K562 (cell line): ENCODE measurements around the gene ACER3. TPM values are rescaled to one million over a fixed set of nuclear protein-coding genes. Genes with fewer than 3 reads are reported as not detected.
A peak's percentile ranks its signal among the peaks of the same experiment; 100 is the strongest.

Experiments
- ATAC-seq: fragments of 200-7000 bp; cut with Tn5 transposase; 3 replicates; pipeline ENCODE4 v1.9.1; 2020; ENCODE audit warnings: moderate library complexity
- BruUV-seq: library from RNA; stranded (reverse); fragments of 400-500 nt; replicated peaks from 2 replicates; lab custom pipeline; 2021; lab: Mats Ljungman, UMichigan
- CTCF ChIA-PET: fragments of 300-600 bp; formaldehyde crosslinking; extraction: SDS; loops from one replicate; lab custom pipeline; 2021; ENCODE audit warnings: low intra/inter-chr PET ratio; lab: Yijun Ruan, JAX
- POLR2A ChIA-PET: fragments of 300-600, 350-650 bp; sonication (Branson Sonifier 250); formaldehyde crosslinking; extraction: SDS; loops from one replicate; lab custom pipeline; 2021; ENCODE audit warnings: antibody characterized with exemption, inconsistent platforms; lab: Yijun Ruan, JAX
- DNase-seq, 4 experiments: peaks; one replicate each; pipeline versions ENCODE4 v3.0.0 to v3.0.0-alpha.2; 2011 to 2018; ENCODE audit warnings: low spot score in 3 of 4, mixed read lengths in 3 of 4; ENCODE audit errors: extremely low read depth in 1 of 4
- FAIRE-seq: peaks from 2 replicates; lab custom pipeline; 2011; peaks lifted over from hg19 to GRCh38; lab: Jason Lieb, UNC
- H2AFZ ChIP-seq: 2 replicates; pipeline ENCODE4 v1.6.0; 2011; ENCODE audit warnings: low read depth, low read length, control low read depth, inconsistent platforms
- H3K27ac ChIP-seq: fragments of 200-600 bp; 3 replicates; pipeline ENCODE4 v1.8.0; 2011; ENCODE audit warnings: low read depth, mild to moderate bottlenecking, control low read depth, inconsistent platforms, low read length, moderate library complexity, mixed read lengths; ENCODE audit errors: extremely low read depth
- H3K27me3 ChIP-seq, 2 experiments: fragments of 300-600 bp in 1 of 2; 2 replicates in 1 of 2; 3 replicates in 1 of 2; pipeline versions ENCODE4 v1.6.0 to v1.8.0; 2011; ENCODE audit warnings: inconsistent platforms in 2 of 2, low read length in 2 of 2, mild to moderate bottlenecking in 1 of 2, mixed read lengths in 1 of 2, moderate library complexity in 1 of 2; ENCODE audit not compliant: control insufficient read depth in 2 of 2, insufficient read depth in 2 of 2
- H3K36me3 ChIP-seq: fragments of 300-600 bp; 3 replicates; pipeline ENCODE4 v1.8.0; 2011; ENCODE audit warnings: mild to moderate bottlenecking, low read length, inconsistent platforms; ENCODE audit not compliant: control insufficient read depth, insufficient read depth
- H3K4me1 ChIP-seq, 2 experiments: fragments of 200-600 bp in 1 of 2; replicated peaks in 1 of 2; 2 replicates in 1 of 2; 3 replicates in 1 of 2; pipeline versions ENCODE4 v1.5.1 to v1.8.0; 2011; ENCODE audit warnings: inconsistent platforms in 2 of 2, low read length in 2 of 2, mild to moderate bottlenecking in 1 of 2, mixed read lengths in 1 of 2, moderate library complexity in 1 of 2; ENCODE audit not compliant: control insufficient read depth in 2 of 2, insufficient read depth in 2 of 2
- H3K4me2 ChIP-seq: 2 replicates; pipeline ENCODE4 v1.6.1; 2011; ENCODE audit warnings: low read length, control low read depth, inconsistent platforms, mixed read lengths; ENCODE audit not compliant: insufficient read depth
- H3K4me3 ChIP-seq: fragments of 200-600 bp; sonication (generic), shearing (Covaris generic); 2 replicates; pipeline ENCODE4 v1.5.1; 2016; ENCODE audit warnings: control low read depth, inconsistent platforms
- H3K79me2 ChIP-seq: fragments of 200-600 bp; 3 replicates; pipeline ENCODE4 v1.8.0; 2011; ENCODE audit warnings: low read length, inconsistent platforms; ENCODE audit not compliant: control insufficient read depth, insufficient read depth
- H3K9ac ChIP-seq, 2 experiments: 2 replicates each; pipeline versions ENCODE4 v1.6.0 to v1.6.1; 2011; ENCODE audit warnings: low read depth in 2 of 2, low read length in 2 of 2, control low read depth in 1 of 2, inconsistent platforms in 1 of 2, mild to moderate bottlenecking in 1 of 2, mixed read lengths in 1 of 2; ENCODE audit not compliant: insufficient read depth in 1 of 2
- H3K9me1 ChIP-seq: one replicate; pipeline ENCODE4 v1.6.0; 2011; ENCODE audit warnings: inconsistent platforms, mild to moderate bottlenecking, low read length, moderate library complexity; ENCODE audit not compliant: control insufficient read depth, insufficient read depth
- H3K9me3 ChIP-seq: replicated peaks from 2 replicates; pipeline ENCODE4 v1.5.1; 2011; ENCODE audit warnings: low read depth, low read length, inconsistent platforms; ENCODE audit not compliant: control insufficient read depth, insufficient read depth
- H4K20me1 ChIP-seq: replicated peaks from 2 replicates; pipeline ENCODE4 v1.6.1; 2011; ENCODE audit warnings: low read length, inconsistent platforms, mixed read lengths; ENCODE audit not compliant: control insufficient read depth, insufficient read depth
- MLLT1 ChIP-seq, 2 experiments: fragments of 450-650 bp; IDR thresholded peaks; 2 replicates each; pipeline ENCODE4 v1.6.1; 2016
- ZC3H11A ChIP-seq: IDR thresholded peaks from 2 replicates; pipeline ENCODE4 v1.6.1; 2012; ENCODE audit warnings: low read depth, low read length, improper control_type of control experiment
- WGBS: fragments of 100-300 bp; shearing (Covaris generic); methylation state at CpG from one replicate; pipeline ENCODE4 v1.1.6; 2016; ENCODE audit warnings: low coverage, mixed read lengths; ENCODE audit not compliant: insufficient coverage; ENCODE audit errors: missing lambda C conversion rate; 5-methylcytosine and 5-hydroxymethylcytosine counted together
- in situ Hi-C: fragments of 300-500 bp; cut with MboI; formaldehyde crosslinking; loops from 4 replicates; pipeline ENCODE4 v1.15.0; 2018; ENCODE audit warnings: inconsistent platforms, mixed read lengths
- intact Hi-C: fragments of 100-400 bp; cut with micrococcal nuclease; formaldehyde crosslinking; loops from 2 replicates; pipeline ENCODE4 v1.14.2; 2022
- polyA plus RNA-seq, 8 experiments: library from polyadenylated mRNA; depleted of rRNA in 4 of 8; stranded (reverse) in 5 of 8; unstranded in 3 of 8; fragments of >200 nt; fragmentation: Nextera tagmentation in 2 of 8; fragmentation: Illumina TruSeq in 1 of 8; extraction: Ambion mirVana in 2 of 8; extraction: Trizol in 1 of 8; gene quantifications; 2 replicates each; pipeline versions ENCODE4 v1.2.1 to v1.2.3, GENCODE V29; 2011 to 2014; ENCODE audit warnings: inconsistent platforms in 1 of 8, missing spikeins in 1 of 8
- total RNA-seq, 7 experiments: library from RNA; depleted of rRNA in 6 of 7; stranded (reverse); fragments of >200 nt in 6 of 7; fragmentation: Illumina TruSeq in 2 of 7; extraction: Trizol in 2 of 7; gene quantifications; 2 replicates each; pipeline versions ENCODE4 v1.2.1 to v1.2.3, GENCODE V29; 2011 to 2021; ENCODE audit warnings: low replicate concordance in 1 of 7
- TF ChIP-seq, protein P1 (sequence below), 2 experiments: fragments of 450-650 bp; conservative IDR thresholded peaks; 2 replicates each; pipeline ENCODE4 v1.6.1; 2017; ENCODE audit warnings: mild to moderate bottlenecking in 2 of 2, moderate library complexity in 2 of 2

ACER3 gene
- total and polyA plus RNA-seq, 9 of the 15 experiments (the other 6 are each of a cell fraction or from before 2014, with no cell fraction given), result 2.0 to 23.8 (median 9.5) TPM

- Histone ChIP-seq H4K20me1 (no peaks in the 10 kb centered on the region), H3K79me2 (peaks cover 27% of the 10 kb centered on the region), H3K4me3 (no peak overlapping the region), H2AFZ (peak overlapping the region; percentile 89), H3K9me1 (no peaks in the 10 kb centered on the region), H3K4me2 (peak overlapping the region; percentile 70; the same call in 1 of the 2 replicates), H3K27ac (peak overlapping the region; percentile 77; the same call in 2 of the 3 replicates), H3K36me3 (peaks cover 4% of the 10 kb centered on the region; the same call in 2 of the 3 replicates), H3K9me3 (no peaks in the 10 kb centered on the region), H3K27me3 (no peaks in the 10 kb centered on the region), H3K9ac (peak overlapping the region in 1 of 2 experiments; percentile 71; a peak in 3 of 4 replicates), H3K4me1 (peaks cover 17 to 23% of the 10 kb centered on the region in 2 experiments; a peak in 4 of 5 replicates)
- peak; percentile 85; the same call in 1 of the 2 replicates for TF ChIP-seq ZC3H11A
- TF ChIP-seq, protein P1, sequence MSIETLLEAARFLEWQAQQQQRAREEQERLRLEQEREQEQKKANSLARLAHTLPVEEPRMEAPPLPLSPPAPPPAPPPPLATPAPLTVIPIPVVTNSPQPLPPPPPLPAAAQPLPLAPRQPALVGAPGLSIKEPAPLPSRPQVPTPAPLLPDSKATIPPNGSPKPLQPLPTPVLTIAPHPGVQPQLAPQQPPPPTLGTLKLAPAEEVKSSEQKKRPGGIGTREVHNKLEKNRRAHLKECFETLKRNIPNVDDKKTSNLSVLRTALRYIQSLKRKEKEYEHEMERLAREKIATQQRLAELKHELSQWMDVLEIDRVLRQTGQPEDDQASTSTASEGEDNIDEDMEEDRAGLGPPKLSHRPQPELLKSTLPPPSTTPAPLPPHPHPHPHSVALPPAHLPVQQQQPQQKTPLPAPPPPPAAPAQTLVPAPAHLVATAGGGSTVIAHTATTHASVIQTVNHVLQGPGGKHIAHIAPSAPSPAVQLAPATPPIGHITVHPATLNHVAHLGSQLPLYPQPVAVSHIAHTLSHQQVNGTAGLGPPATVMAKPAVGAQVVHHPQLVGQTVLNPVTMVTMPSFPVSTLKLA (conservative IDR thresholded peaks at IDR 0.05), result no peak
- TF ChIP-seq MLLT1 (IDR thresholded peaks at IDR 0.05), result 0 out of 4 replicates have a peak, but pooled peaks of 1 of the 2 experiments have one; percentile 50
- POLR2A ChIA-PET, result interaction anchor here (1.2 to 1.8 kb wide), 3 partner anchors 10 to 58 kb away, joined by 3 to 6 read pairs (median 4); no protein-coding TSS in a partner anchor
- in situ Hi-C loops (no loop called here), intact Hi-C loops (loop anchor here (2.0 kb wide), 1 partner anchor 59 kb away; no protein-coding TSS in a partner anchor)
- ATAC-seq, result no peak
- CTCF ChIA-PET, result no interaction called here
- no TSS peak for BruUV-seq
- no peak for FAIRE-seq
- no peak for DNase-seq
- WGBS, result 87% methylated on average over 14 of the region's 14 CpGs
Measured at GRCh38 chr11:76859708-76860227, 950 bp upstream of the ACER3 start.
